Stromal cell of bone marrow (primary cell): ENCODE results near the gene HOATZ.

Experiments
- DNase-seq: peaks from one replicate; pipeline ENCODE4 v3.0.0-alpha.2; 2012; ENCODE audit warnings: low read depth

Gene HOATZ

GRCh38 chr11:111581341-111581740 lies 66.8 kb downstream of the HOATZ start:
- no peak for DNase-seq

GRCh38 chr11:111582163-111582562 lies 67.6 kb downstream of the HOATZ start:
- DNase-seq = no peak

- DNase-seq = no peak
These were observed 68.3 kb downstream of the HOATZ start for GRCh38 chr11:111582881-111583280.

- DNase-seq = no peak
These were observed 70.8 kb downstream of the HOATZ start for GRCh38 chr11:111585371-111585770.

GRCh38 chr11:111586388-111586831 lies 71.8 kb downstream of the HOATZ start:
- DNase-seq = no peak
